Sigmoid colon (tissue), 4 donors: ENCODE data around the gene IL21.

Source experiments
- EP300 ChIP-seq, 4 donors: sonication (generic); formaldehyde crosslinking; IDR thresholded peaks; one replicate each; pipeline ENCODE4 v1.6.1; 2017; ENCODE audit warnings: antibody characterized with exemption in 4 of 4
- POLR2A ChIP-seq, 2 donors: fragments of 450-650 bp; IDR thresholded peaks; one replicate each; pipeline ENCODE4 v1.6.1; 2016; ENCODE audit warnings: antibody characterized with exemption in 2 of 2, mild to moderate bottlenecking in 2 of 2, moderate library complexity in 2 of 2
- TF ChIP-seq, protein P1 (sequence below), 4 experiments: fragments of 450-650 bp in 3 of 4; fragments of 200-600 bp in 1 of 4; IDR thresholded peaks; one replicate each; pipeline ENCODE4 v1.5.1; 2016 to 2019; ENCODE audit warnings: antibody characterized with exemption in 4 of 4, mild to moderate bottlenecking in 3 of 4, moderate library complexity in 2 of 4

DNA sequence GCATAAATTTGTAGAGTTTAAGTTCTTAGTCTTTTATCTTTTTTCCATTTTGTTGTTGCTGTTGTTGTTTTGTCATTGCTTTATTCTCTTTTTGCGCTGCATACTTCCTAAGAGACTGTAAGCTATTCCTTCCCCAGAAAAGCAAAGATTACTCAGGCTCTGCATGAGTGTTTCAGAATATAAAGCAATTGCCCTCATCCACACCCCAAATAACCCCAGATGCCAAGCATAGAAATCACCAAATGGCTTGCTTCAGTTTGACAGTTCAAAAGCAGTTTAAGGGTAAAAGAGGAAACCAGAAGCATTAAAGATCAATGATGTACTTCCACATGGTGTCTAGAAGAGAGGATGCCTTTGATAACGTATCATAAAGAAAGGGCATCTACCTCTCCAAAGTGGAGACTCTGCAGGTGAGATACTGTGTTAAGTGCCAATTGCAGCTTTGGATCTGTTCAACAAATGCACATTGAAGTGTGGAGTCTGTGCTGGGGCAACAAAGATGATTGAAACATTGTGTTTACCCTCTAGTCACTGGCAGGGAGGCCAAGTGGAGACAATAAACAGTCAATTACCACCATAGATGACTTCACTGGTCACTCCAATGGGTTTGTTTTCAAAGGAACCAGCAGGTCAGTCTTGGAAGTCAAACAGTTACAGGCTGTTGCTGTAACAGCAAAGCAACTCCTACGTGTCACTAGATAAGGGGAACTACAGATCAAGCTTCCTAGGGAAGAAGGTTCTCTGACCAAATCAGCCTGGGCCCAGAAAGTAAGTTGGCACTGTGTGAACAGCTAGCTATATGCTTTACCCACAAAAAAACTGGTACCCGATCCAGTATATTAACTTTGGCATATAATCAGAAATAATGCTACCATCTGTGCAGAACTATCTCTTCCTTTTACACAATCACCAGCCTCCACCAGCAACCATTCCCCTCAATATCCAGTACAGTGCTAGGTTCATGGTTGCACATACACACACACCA lies 40.6 kb upstream of the IL21 start:
- TF ChIP-seq, protein P1, sequence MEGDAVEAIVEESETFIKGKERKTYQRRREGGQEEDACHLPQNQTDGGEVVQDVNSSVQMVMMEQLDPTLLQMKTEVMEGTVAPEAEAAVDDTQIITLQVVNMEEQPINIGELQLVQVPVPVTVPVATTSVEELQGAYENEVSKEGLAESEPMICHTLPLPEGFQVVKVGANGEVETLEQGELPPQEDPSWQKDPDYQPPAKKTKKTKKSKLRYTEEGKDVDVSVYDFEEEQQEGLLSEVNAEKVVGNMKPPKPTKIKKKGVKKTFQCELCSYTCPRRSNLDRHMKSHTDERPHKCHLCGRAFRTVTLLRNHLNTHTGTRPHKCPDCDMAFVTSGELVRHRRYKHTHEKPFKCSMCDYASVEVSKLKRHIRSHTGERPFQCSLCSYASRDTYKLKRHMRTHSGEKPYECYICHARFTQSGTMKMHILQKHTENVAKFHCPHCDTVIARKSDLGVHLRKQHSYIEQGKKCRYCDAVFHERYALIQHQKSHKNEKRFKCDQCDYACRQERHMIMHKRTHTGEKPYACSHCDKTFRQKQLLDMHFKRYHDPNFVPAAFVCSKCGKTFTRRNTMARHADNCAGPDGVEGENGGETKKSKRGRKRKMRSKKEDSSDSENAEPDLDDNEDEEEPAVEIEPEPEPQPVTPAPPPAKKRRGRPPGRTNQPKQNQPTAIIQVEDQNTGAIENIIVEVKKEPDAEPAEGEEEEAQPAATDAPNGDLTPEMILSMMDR (IDR thresholded peaks at IDR 0.05), result no peak
- TF ChIP-seq POLR2A (IDR thresholded peaks at IDR 0.05), result no peak
- TF ChIP-seq EP300 (IDR thresholded peaks at IDR 0.05), result no peak
